Retinal pigment epithelial cell (primary cell): ENCODE measurements around the gene GTF2H3.
A peak's percentile ranks its signal among the peaks of the same experiment; 100 is the strongest.

ENCODE experiments used
- DNase-seq: peaks from one replicate; pipeline ENCODE4 v3.0.0-alpha.2; 2010; ENCODE audit warnings: low read depth
- H3K4me3 ChIP-seq: 2 replicates; pipeline ENCODE4 v1.5.1; 2011; ENCODE audit warnings: mild to moderate bottlenecking, low read length, control low read depth, moderate library complexity
- TF ChIP-seq, protein P1 (sequence below): conservative IDR thresholded peaks from 2 replicates; pipeline ENCODE4 v1.5.1; 2011; ENCODE audit warnings: low read depth, low read length, control low read depth, inconsistent platforms

GTF2H3 gene

DNA sequence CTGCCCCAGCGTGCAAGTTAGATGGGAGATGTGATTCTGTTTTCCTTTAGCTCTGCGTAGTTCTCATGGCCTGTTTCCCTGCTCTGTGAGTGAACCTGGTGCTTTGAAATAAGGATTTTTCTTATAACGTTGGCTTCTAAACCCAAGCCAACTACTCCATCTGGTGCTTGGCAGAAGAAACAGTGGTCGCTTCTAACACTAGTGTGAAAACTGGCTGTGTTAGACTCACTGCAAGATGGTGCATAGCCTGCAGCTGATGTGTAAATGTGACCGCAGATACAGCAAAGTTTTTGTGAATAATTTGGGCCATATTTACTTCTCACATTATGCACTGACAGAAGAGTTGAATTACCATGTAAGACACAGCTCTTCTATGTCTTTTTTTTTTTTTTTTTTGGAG, 12.2 kb downstream of the GTF2H3 start:
- H3K4me3 ChIP-seq = no peak overlapping the region
- TF ChIP-seq, protein P1, sequence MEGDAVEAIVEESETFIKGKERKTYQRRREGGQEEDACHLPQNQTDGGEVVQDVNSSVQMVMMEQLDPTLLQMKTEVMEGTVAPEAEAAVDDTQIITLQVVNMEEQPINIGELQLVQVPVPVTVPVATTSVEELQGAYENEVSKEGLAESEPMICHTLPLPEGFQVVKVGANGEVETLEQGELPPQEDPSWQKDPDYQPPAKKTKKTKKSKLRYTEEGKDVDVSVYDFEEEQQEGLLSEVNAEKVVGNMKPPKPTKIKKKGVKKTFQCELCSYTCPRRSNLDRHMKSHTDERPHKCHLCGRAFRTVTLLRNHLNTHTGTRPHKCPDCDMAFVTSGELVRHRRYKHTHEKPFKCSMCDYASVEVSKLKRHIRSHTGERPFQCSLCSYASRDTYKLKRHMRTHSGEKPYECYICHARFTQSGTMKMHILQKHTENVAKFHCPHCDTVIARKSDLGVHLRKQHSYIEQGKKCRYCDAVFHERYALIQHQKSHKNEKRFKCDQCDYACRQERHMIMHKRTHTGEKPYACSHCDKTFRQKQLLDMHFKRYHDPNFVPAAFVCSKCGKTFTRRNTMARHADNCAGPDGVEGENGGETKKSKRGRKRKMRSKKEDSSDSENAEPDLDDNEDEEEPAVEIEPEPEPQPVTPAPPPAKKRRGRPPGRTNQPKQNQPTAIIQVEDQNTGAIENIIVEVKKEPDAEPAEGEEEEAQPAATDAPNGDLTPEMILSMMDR = no peak
- DNase-seq = no peak

GRCh38 chr12:123648401-123648800, 14.8 kb downstream of the GTF2H3 start:
- no peak for DNase-seq
- H3K4me3 ChIP-seq = no peak overlapping the region
- TF ChIP-seq, protein P1 = no peak

- no peak for DNase-seq
- no peak overlapping the region for H3K4me3 ChIP-seq
- TF ChIP-seq, protein P1 = no peak
Observed at GRCh38 chr12:123654129-123654701, 20.6 kb downstream of the GTF2H3 start.

- TF ChIP-seq, protein P1 = no peak
- DNase-seq = no peak
Observed at GRCh38 chr12:123655420-123655819, 21.8 kb downstream of the GTF2H3 start.

GRCh38 chr12:123656392-123656791, 22.8 kb downstream of the GTF2H3 start:
- H3K4me3 ChIP-seq = no peak overlapping the region
- TF ChIP-seq, protein P1 = no peak
- no peak for DNase-seq

More at GRCh38 chr12:123655420-123655819, 21.8 kb downstream of the GTF2H3 start:
- no peak overlapping the region for H3K4me3 ChIP-seq

GRCh38 chr12:123657211-123657610, 23.6 kb downstream of the GTF2H3 start:
- TF ChIP-seq, protein P1 = no peak
- H3K4me3 ChIP-seq = no peak overlapping the region
- no peak for DNase-seq

DNA sequence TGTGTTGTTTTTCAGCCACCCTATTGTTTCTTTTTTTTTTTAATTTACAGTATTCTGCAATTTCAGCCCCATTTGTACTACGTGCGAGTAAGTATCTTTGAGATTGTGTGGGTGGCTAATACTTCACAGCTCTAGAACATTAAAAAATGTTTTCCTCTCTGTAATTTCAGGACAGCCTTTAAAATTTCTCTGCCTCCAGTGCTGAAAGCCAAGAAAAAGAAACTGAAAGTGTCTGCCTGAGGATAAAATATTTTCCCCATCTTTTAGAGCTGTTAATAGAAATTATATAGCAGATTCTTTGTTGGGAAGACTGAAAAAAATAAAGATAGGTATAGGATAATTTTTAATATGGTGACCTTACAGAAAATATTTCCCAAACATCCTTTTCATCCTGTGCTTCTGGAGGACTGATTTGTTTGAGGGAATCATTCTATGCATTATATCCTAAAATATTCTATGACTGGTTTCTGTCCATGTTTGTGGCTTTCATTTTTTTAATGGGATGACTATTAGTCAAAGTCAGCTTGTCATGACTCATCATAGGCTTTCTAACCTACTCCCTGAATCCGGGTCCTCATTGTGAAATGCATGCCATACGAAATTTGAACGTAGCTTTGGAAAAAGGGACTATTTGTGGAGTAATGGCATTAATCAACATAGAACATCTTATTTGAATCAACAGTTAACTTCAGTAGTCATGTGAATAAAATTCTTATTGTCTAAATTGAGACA, 26.5 kb downstream of the GTF2H3 start:
- H3K4me3 ChIP-seq = no peak overlapping the region
- TF ChIP-seq, protein P1 = no peak
- peak; percentile 48 for DNase-seq
